ENCODE results near the gene PAN2.
A peak's percentile ranks its signal among the peaks of the same experiment; 100 is the strongest.

Gene PAN2

DNA sequence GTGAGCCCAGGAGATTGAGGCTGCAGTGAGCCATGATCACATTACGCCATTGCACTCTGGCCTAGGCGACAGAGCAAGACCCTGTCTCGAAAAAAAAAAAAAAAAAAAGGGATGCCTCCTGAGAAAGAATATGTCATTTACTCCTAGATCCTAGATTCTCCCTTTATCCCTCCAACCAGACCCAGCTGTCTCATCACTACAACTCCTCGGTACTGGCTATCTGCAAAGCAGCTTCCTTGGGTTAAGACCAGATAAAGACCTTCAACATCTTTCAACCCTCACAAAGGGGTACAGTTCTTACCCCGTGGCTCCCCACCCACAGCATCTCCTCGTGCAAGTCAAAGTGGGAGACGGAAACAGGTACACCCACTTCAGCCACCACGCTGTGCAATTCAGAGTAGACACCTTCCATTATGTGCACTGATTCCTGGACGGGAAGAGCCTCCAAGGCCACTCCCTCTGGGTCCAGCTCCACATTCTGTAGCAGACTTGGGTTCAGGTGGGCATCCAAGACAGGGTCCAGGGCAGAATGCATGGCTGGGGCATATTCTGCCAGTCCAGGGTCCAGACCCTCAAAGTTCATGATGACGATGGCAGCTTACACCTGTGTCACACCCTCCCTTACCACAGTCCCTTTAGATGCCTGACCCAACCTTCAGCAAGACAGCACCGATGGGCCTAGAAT, 1.1 kb downstream of the PAN2 start:
- TF ChIP-seq YY1 (IDR thresholded peaks at IDR 0.05; ENCODE audit: low read depth) (no peak), CREB1 (IDR thresholded peaks at IDR 0.05; ENCODE audit: low read depth) (no peak), ZBTB7A (IDR thresholded peaks at IDR 0.05; ENCODE audit: low read depth) (no peak), TCF12 (IDR thresholded peaks at IDR 0.05; ENCODE audit: low read depth) (no peak)

DNA sequence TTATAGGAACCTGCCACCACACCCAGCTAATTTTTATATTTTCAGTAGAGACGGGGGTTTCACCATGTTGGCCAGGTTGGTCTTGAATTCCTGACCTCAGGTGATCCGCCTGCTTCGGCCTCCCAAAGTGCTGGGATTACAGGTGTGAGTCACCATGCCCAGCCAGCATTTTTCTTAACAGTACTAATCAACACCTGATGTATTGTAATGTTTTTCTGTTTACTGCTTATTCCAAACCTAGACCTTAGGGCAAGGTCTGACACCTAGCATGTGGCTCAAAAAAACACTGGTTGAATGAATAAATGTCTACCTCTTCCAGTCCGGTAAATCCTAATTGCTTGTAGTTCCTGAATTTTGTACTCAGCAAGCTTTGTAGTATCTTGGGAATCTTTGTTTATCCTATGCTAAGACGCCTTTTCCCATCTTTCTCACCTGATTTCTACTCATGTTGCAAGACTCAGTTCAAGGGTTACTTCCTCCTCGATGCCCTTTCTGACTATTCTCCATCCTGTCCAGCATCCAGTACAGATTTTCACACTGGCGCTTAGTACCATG, 2.8 kb downstream of the PAN2 start:
- no peak for TF ChIP-seq TEAD4 (IDR thresholded peaks at IDR 0.05)
- TF ChIP-seq EGR1 (IDR thresholded peaks at IDR 0.05): no peak
- TF ChIP-seq ZBTB7A (IDR thresholded peaks at IDR 0.05; ENCODE audit: low read depth): no peak
- TF ChIP-seq, protein P1, sequence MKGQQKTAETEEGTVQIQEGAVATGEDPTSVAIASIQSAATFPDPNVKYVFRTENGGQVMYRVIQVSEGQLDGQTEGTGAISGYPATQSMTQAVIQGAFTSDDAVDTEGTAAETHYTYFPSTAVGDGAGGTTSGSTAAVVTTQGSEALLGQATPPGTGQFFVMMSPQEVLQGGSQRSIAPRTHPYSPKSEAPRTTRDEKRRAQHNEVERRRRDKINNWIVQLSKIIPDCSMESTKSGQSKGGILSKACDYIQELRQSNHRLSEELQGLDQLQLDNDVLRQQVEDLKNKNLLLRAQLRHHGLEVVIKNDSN (IDR thresholded peaks at IDR 0.05): no peak

GRCh38 chr12:56326533-56326932, 7.3 kb downstream of the PAN2 start:
- TF ChIP-seq TCF12 (IDR thresholded peaks at IDR 0.05; ENCODE audit: low read depth) (no peak), NFIC (IDR thresholded peaks at IDR 0.05) (peak; percentile 43; the same call in 1 of the 2 replicates)

DNA sequence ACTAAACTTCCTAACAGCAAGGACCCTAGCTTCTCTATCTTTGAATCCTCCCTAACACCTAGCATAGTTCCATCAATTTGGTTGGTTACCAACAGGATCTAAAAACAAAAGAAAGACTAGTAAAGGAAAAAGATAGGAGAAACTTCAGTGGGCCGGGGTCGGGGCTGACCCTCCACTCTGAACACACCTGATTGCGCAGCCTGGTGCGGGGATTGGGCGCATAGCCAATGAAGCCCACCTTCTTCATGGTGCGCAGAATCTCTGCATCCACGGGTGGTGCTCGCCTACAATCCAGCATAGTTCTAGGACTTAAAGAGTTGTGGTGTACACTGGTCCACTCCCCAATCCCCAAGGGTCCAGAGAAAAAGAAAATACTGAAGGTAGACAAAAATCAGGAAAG, 7.7 kb downstream of the PAN2 start:
- no peak for TF ChIP-seq CREB1 (IDR thresholded peaks at IDR 0.05; ENCODE audit: low read depth)
- no peak for TF ChIP-seq RAD21 (IDR thresholded peaks at IDR 0.05; ENCODE audit: low read depth)
- no peak for TF ChIP-seq FOXM1 (IDR thresholded peaks at IDR 0.05; ENCODE audit: borderline replicate concordance, low read depth)
- no peak for TF ChIP-seq MAX (IDR thresholded peaks at IDR 0.05)

DNA sequence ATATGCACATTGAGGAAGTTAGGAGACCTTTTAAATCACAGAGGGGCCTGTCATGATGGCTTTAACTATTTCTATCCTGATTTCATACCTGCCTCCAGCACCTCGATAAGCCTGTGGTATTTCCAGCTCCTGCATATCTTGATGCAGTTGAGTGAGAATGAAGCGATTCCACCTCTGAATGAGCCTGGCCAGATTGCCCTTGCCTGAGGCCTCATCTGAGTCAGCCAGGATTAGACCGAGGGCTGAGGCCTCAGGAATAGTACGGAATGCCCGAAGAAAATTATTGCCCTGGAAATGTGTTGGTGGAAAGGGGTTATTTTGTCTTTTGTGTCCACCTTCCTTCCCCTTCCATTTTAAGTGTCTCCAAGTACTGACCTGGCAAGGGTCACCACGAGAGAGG, 9.6 kb downstream of the PAN2 start:
- TF ChIP-seq NFIC (IDR thresholded peaks at IDR 0.05) (no peak), ZBTB7A (IDR thresholded peaks at IDR 0.05; ENCODE audit: low read depth) (no peak), TEAD4 (IDR thresholded peaks at IDR 0.05) (no peak), TAF1 (IDR thresholded peaks at IDR 0.05; ENCODE audit: low read depth) (no peak), CREB1 (IDR thresholded peaks at IDR 0.05; ENCODE audit: low read depth) (no peak), FOXM1 (IDR thresholded peaks at IDR 0.05; ENCODE audit: borderline replicate concordance, low read depth) (no peak), CEBPB (IDR thresholded peaks at IDR 0.05) (no peak), TCF12 (IDR thresholded peaks at IDR 0.05; ENCODE audit: low read depth) (no peak), YY1 (IDR thresholded peaks at IDR 0.05; ENCODE audit: low read depth) (no peak), EGR1 (IDR thresholded peaks at IDR 0.05) (no peak)

- peak; percentile 91 for TF ChIP-seq CEBPB (IDR thresholded peaks at IDR 0.05)
These were observed 12.2 kb downstream of the PAN2 start for GRCh38 chr12:56321610-56322009.

DNA sequence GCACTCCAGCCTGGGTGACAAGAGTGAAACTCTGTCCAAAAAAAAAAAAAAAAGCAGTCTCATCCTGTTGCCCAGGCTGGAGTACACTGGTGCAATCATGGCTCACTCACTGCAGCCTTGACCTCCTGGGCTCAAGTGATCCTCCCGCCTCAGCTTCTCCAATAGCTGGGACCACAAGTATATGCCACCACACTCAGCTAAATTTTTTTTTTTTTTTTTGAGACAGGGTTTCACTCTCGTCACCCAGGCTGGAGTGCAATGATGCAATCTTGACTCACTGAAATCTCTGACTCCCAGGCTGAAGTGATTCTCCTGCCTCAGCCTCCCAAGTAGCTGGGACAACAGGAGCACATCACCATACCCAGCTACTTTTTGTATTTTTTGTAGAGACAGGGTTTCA, 12.8 kb downstream of the PAN2 start:
- TF ChIP-seq FOXM1 (IDR thresholded peaks at IDR 0.05; ENCODE audit: borderline replicate concordance, low read depth) (no peak), TAF1 (IDR thresholded peaks at IDR 0.05; ENCODE audit: low read depth) (no peak), EP300 (IDR thresholded peaks at IDR 0.05; ENCODE audit: borderline replicate concordance) (no peak), YY1 (IDR thresholded peaks at IDR 0.05; ENCODE audit: low read depth) (no peak), MAX (IDR thresholded peaks at IDR 0.05) (no peak), EGR1 (IDR thresholded peaks at IDR 0.05) (no peak), NFIC (IDR thresholded peaks at IDR 0.05) (no peak)

DNA sequence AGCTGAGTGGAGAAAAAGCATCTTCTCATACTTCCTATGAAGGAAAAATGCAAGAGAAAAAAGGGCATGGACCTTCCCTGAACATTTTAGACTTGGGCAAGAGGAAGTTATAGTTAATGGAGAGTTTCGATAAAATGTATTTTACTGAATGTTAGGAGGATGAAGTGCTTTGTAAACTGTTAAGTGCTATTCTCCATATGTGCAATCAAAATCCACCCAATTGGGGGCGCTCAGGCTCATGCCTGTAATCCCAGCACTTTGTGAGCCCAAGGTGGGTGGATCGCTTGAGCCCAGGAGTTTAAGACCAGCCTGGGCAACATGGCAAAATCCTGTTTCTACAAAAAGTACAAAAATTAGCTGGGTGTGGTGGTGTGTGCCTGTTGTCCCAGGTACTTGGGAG, 16.1 kb downstream of the PAN2 start:
- TF ChIP-seq ZBTB7A (IDR thresholded peaks at IDR 0.05; ENCODE audit: low read depth) (no peak), RAD21 (IDR thresholded peaks at IDR 0.05; ENCODE audit: low read depth) (peak; percentile 32; the same call in 1 of the 2 replicates), TCF12 (IDR thresholded peaks at IDR 0.05; ENCODE audit: low read depth) (no peak), NFIC (IDR thresholded peaks at IDR 0.05) (no peak), EGR1 (IDR thresholded peaks at IDR 0.05) (no peak), EP300 (IDR thresholded peaks at IDR 0.05; ENCODE audit: borderline replicate concordance) (no peak), FOXM1 (IDR thresholded peaks at IDR 0.05; ENCODE audit: borderline replicate concordance, low read depth) (no peak)

GRCh38 chr12:56315622-56316473, 18.0 kb downstream of the PAN2 start, which contains the start of gene CNPY2:
CNPY2 (minus strand) TSS chr12:56315988; CDS start chr12:56315217, 771 bp downstream.
- TF ChIP-seq, protein P1 (IDR thresholded peaks at IDR 0.05): peak; percentile 95
- TF ChIP-seq NFIC (IDR thresholded peaks at IDR 0.05) (no peak), RAD21 (IDR thresholded peaks at IDR 0.05; ENCODE audit: low read depth) (peak; percentile 55; the same call in 1 of the 2 replicates), EP300 (IDR thresholded peaks at IDR 0.05; ENCODE audit: borderline replicate concordance) (peak; percentile 45; the same call in 1 of the 2 replicates), YY1 (IDR thresholded peaks at IDR 0.05; ENCODE audit: low read depth) (peak; percentile 87), TAF1 (IDR thresholded peaks at IDR 0.05; ENCODE audit: low read depth) (peak; percentile 91), EGR1 (IDR thresholded peaks at IDR 0.05) (no peak; the same call in 1 of the 2 replicates), MAX (IDR thresholded peaks at IDR 0.05) (peak; percentile 90), ZBTB7A (IDR thresholded peaks at IDR 0.05; ENCODE audit: low read depth) (peak; percentile 61; the same call in 1 of the 2 replicates), TEAD4 (IDR thresholded peaks at IDR 0.05) (0 out of 2 replicates have a peak, but pooled peaks have one; percentile 14), CREB1 (IDR thresholded peaks at IDR 0.05; ENCODE audit: low read depth) (peak; percentile 42; the same call in 1 of the 2 replicates), CEBPB (IDR thresholded peaks at IDR 0.05) (peak; percentile 19; the same call in 1 of the 2 replicates), TCF12 (IDR thresholded peaks at IDR 0.05; ENCODE audit: low read depth) (0 out of 2 replicates have a peak, but pooled peaks have one; percentile 60), FOXM1 (IDR thresholded peaks at IDR 0.05; ENCODE audit: borderline replicate concordance, low read depth) (no peak)
- TF ChIP-seq, protein P2, sequence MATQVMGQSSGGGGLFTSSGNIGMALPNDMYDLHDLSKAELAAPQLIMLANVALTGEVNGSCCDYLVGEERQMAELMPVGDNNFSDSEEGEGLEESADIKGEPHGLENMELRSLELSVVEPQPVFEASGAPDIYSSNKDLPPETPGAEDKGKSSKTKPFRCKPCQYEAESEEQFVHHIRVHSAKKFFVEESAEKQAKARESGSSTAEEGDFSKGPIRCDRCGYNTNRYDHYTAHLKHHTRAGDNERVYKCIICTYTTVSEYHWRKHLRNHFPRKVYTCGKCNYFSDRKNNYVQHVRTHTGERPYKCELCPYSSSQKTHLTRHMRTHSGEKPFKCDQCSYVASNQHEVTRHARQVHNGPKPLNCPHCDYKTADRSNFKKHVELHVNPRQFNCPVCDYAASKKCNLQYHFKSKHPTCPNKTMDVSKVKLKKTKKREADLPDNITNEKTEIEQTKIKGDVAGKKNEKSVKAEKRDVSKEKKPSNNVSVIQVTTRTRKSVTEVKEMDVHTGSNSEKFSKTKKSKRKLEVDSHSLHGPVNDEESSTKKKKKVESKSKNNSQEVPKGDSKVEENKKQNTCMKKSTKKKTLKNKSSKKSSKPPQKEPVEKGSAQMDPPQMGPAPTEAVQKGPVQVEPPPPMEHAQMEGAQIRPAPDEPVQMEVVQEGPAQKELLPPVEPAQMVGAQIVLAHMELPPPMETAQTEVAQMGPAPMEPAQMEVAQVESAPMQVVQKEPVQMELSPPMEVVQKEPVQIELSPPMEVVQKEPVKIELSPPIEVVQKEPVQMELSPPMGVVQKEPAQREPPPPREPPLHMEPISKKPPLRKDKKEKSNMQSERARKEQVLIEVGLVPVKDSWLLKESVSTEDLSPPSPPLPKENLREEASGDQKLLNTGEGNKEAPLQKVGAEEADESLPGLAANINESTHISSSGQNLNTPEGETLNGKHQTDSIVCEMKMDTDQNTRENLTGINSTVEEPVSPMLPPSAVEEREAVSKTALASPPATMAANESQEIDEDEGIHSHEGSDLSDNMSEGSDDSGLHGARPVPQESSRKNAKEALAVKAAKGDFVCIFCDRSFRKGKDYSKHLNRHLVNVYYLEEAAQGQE (IDR thresholded peaks at IDR 0.05; ENCODE audit: low read depth): no peak

All from Ishikawa (cell line).